Pancreas (tissue), 10 donors: ENCODE results near the gene GAS2. TPM values are rescaled to one million over a fixed set of nuclear protein-coding genes. Genes with fewer than 3 reads are reported as not detected.

Experiments
- ATAC-seq, 4 donors: fragments of 200-7000 bp; cut with Tn5 transposase; one replicate each; pipeline versions ENCODE4 v1.8.0 to v1.9.1; 2020; ENCODE audit warnings: mild to moderate bottlenecking in 4 of 4, moderate library complexity in 4 of 4
- DNase-seq, 6 donors: peaks; one replicate each; pipeline ENCODE4 v3.0.0-alpha.2; 2020
- FAIRE-seq: peaks from 2 replicates; lab custom pipeline; 2012; peaks lifted over from hg19 to GRCh38; lab: Jason Lieb, UNC
- H3K27ac ChIP-seq, 4 donors: fragments of 200-600 bp; sonication (generic); 1 replicate in 3 of 4; 2 replicates in 1 of 4; pipeline versions ENCODE4 v1.5.0 to v1.8.0; 2020
- H3K27me3 ChIP-seq, 4 donors: fragments of 200-600 bp; one replicate each; pipeline ENCODE4 v1.8.0; 2021
- H3K36me3 ChIP-seq, 3 donors: fragments of 200-600 bp; sonication (generic) in 1 of 3; one replicate each; pipeline versions ENCODE4 v1.5.0 to v1.8.0; 2020 to 2021
- H3K4me1 ChIP-seq, 3 donors: fragments of 200-600 bp; one replicate each; pipeline ENCODE4 v1.8.0; 2021
- H3K4me3 ChIP-seq, 4 donors: fragments of 200-600 bp; sonication (generic) in 2 of 4; one replicate each; pipeline versions ENCODE4 v1.5.0 to v1.8.0; 2020 to 2021
- H3K9me3 ChIP-seq, 4 donors: fragments of 200-600 bp; one replicate each; pipeline ENCODE4 v1.8.0; 2021
- CTCF ChIP-seq, 4 donors: fragments of 200-600 bp; sonication (generic) in 3 of 4; IDR thresholded peaks; one replicate each; pipeline versions ENCODE4 v1.5.0 to v1.8.0; 2021; ENCODE audit warnings: antibody characterized with exemption in 4 of 4
- WGBS, 2 donors: extraction: QIAGEN DNeasy Blood & Tissue Kit; methylation state at CpG; one replicate each; pipeline ENCODE4 v1.1.7; 2013; 5-methylcytosine and 5-hydroxymethylcytosine counted together
- intact Hi-C, 3 donors: fragments of 100-400 bp; cut with DNase I; formaldehyde crosslinking; loops; one replicate each; pipeline versions ENCODE4 v1.11.1 to v1.14.2; 2022
- polyA plus RNA-seq, 2 donors: library from polyadenylated mRNA; stranded (reverse); fragments of 200-250 nt; gene quantifications; one replicate each; pipeline ENCODE4 v1.2.3, GENCODE V29; 2013
- total RNA-seq, 6 donors: library from RNA; stranded (reverse); fragmentation: NEBNext Ultra II Directional in 4 of 6; extraction: Animal tissue kit (Norgen Biotek cat#: 25700) in 4 of 6; gene quantifications; one replicate each; pipeline versions ENCODE4 v1.2.1 to v1.2.4, GENCODE V29; 2021 to 2023
- donor health status: healthy with polysubstance abuse.
- donor health status: DM: no; HTN: no; CAD: no; lungs with moderate emphysema.
- donor health status: DM: no; HTN: no; CAD: no.
- donor health status: control.
- donor health status: control.
- donor health status: Bipolar disorder and iron deficiency.
- donor health status: DM: yes; HTN: yes; CAD: no.
- donor health status: DM: no; HTN: no; CAD: no.
- donor health status: DM: no; HTN: no; CAD: no.
- donor health status: DM: yes; HTN: yes; CAD: no.

GAS2 gene
- total and polyA plus RNA-seq, 8 donors, result 4.1 to 13.4 (median 11.2) TPM

GRCh38 chr11:22688914-22689313 lies 22.5 kb downstream of the GAS2 start:
- intact Hi-C loops, result no loop called here
- H3K4me1 ChIP-seq, result peaks cover 0 to 14% (median 10%) of the 10 kb centered on the region in 3 donors
- no peak for TF ChIP-seq CTCF (IDR thresholded peaks at IDR 0.05)
- 67 to 72% methylated on average over 3 of the region's 3 CpGs for WGBS, 2 donors
- no peak overlapping the region for H3K27ac ChIP-seq
- DNase-seq (no peak), ATAC-seq (no peak), FAIRE-seq (no peak)
- H3K36me3 ChIP-seq, result no peaks in the 10 kb centered on the region
- H3K27me3 ChIP-seq, result no peaks in the 10 kb centered on the region
- H3K9me3 ChIP-seq, result no peaks in the 10 kb centered on the region
- H3K4me3 ChIP-seq, result no peak overlapping the region

- TF ChIP-seq CTCF (IDR thresholded peaks at IDR 0.05), result no peak
- no peak overlapping the region for H3K27ac ChIP-seq
- no peaks in the 10 kb centered on the region for H3K36me3 ChIP-seq
- WGBS, 2 donors, result 63 to 66% methylated on average over 1 of the region's 1 CpG
- no peak overlapping the region for H3K4me3 ChIP-seq
- intact Hi-C loops, result no loop called here
- peaks cover 0 to 11% (median 10%) of the 10 kb centered on the region in 3 donors for H3K4me1 ChIP-seq
- H3K9me3 ChIP-seq, result no peaks in the 10 kb centered on the region
- FAIRE-seq (no peak), ATAC-seq (no peak), DNase-seq (no peak)
- H3K27me3 ChIP-seq, result no peaks in the 10 kb centered on the region
These were observed 23.8 kb downstream of the GAS2 start for GRCh38 chr11:22690257-22690656.

GRCh38 chr11:22690871-22691270 lies 24.5 kb downstream of the GAS2 start:
- Histone ChIP-seq H3K9me3 (no peaks in the 10 kb centered on the region), H3K27me3 (no peaks in the 10 kb centered on the region), H3K36me3 (no peaks in the 10 kb centered on the region), H3K4me3 (no peak overlapping the region), H3K4me1 (peaks cover 0 to 10% (median 10%) of the 10 kb centered on the region in 3 donors), H3K27ac (no peak overlapping the region)
- DNase-seq (no peak), FAIRE-seq (no peak), ATAC-seq (no peak)
- intact Hi-C loops, result no loop called here
- TF ChIP-seq CTCF (IDR thresholded peaks at IDR 0.05), result no peak
- 84 to 91% methylated on average over 4 of the region's 4 CpGs for WGBS, 2 donors

- peaks cover 14 to 20% (median 19%) of the 10 kb centered on the region in 3 donors for H3K4me1 ChIP-seq
- no peaks in the 10 kb centered on the region for H3K9me3 ChIP-seq
- no peak for TF ChIP-seq CTCF (IDR thresholded peaks at IDR 0.05)
- H3K27me3 ChIP-seq, result no peaks in the 10 kb centered on the region
- no peak for DNase-seq
- 55 to 68% methylated on average over 1 of the region's 1 CpG for WGBS, 2 donors
- intact Hi-C loops, result no loop called here
- no peak overlapping the region for H3K27ac ChIP-seq
- ATAC-seq, result no peak
- no peak overlapping the region for H3K4me3 ChIP-seq
- FAIRE-seq, result no peak
- no peaks in the 10 kb centered on the region for H3K36me3 ChIP-seq
These were observed 33.0 kb downstream of the GAS2 start for GRCh38 chr11:22699388-22699787.

- no peak for DNase-seq
- Histone ChIP-seq H3K4me3 (no peak overlapping the region), H3K36me3 (no peaks in the 10 kb centered on the region), H3K27ac (peak overlapping the region in 3 of 4 donors; percentile 28 to 83 (median 49)), H3K4me1 (peaks cover 14 to 20% (median 19%) of the 10 kb centered on the region in 3 donors), H3K27me3 (no peaks in the 10 kb centered on the region), H3K9me3 (no peaks in the 10 kb centered on the region)
- FAIRE-seq, result peak; percentile 53
- intact Hi-C loops, result no loop called here
- ATAC-seq, result peak in 3 of 4 donors; percentile 5 to 25 (median 6)
- TF ChIP-seq CTCF (IDR thresholded peaks at IDR 0.05), result no peak
These were observed 35.6 kb downstream of the GAS2 start for GRCh38 chr11:22702031-22702430.
